GM18526 (cell line): ENCODE results near the gene GLMP.

Experiments used
- POLR2A ChIP-seq: IDR thresholded peaks from 3 replicates; pipeline ENCODE4 v1.6.1; 2011; ENCODE audit not compliant: insufficient read length; ENCODE audit errors: extremely low read depth

Gene GLMP

DNA sequence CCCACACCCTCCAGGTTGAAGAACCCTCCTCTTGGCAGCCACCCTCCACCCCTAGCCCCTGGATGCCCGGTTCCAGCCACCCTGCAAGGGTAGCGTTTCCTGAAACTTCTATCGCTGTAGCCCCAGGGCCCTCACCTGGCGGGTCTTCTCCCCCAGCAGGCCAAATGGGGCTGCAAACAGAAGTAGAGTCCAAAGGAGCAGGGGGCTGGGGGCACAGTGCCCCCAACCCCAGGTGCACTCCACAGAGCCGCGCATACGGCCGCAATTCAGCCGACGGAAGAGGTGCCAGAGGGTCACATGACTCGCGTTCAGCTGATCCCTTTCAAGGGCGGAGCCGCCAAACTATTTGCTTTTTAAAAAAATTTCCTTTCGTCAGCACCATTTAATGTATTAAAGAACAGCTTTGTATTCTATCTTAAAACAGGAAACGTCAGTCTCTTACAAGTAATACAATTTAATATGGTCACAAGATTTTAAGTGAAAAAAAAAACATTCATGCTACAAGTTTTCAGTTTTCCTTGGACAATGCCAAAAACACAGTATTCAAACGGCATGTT is at the start of gene GLMP:
Gene GLMP (minus strand): TSS at position 289 of the 557 bp plus-strand sequence. CDS start 34 bp downstream, at position 255.
- TF ChIP-seq POLR2A: peak; percentile 61

DNA sequence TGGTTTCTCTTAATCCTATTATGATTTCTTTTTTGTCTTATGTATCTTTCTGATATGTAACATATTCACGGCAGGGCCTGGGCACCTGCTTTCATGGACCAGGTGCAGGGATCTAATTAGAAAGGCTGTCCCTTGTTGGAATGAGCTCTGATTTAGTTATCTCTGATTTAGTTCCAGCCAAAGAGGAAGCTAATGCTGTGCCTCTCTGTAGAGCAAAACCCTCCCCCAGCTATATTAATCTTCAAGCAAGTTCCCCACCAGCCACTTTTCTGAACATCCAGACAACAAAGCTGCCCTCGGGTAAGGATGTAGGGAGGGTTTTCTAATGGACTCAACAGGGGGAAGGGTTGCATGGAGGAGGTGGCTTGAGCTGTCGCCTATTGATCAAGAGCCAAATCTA is 48.9 kb upstream of the GLMP start:
- TF ChIP-seq POLR2A: no peak

- TF ChIP-seq POLR2A: no peak
Measured at GRCh38 chr1:156342166-156342955, 46.9 kb upstream of the GLMP start.

GRCh38 chr1:156338180-156338976 is 42.9 kb upstream of the GLMP start, which contains the start of the genes CCT3 and TSACC:
TSS of gene CCT3 (minus strand) at chr1:156338292. CDS start at chr1:156338184, 108 bp downstream.
TSS of gene TSACC (plus strand) at chr1:156338526. CDS start at chr1:156339758, 1,232 bp downstream.
- peak; percentile 88 for TF ChIP-seq POLR2A

DNA sequence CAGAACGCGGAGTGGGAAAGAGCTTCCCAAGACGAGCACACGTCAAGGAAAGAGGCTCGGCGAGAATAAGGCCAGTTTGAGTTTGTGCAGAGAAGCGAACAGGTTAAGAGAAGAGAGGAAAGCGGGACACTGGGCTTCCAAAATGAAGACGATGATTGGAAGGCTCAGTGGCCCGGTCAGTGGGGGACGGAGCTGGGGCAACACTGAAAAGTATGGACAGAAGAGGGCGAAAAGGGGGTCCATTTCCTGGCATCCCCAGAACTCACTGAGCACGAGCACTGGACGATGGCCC is 42.4 kb upstream of the GLMP start:
- no peak for TF ChIP-seq POLR2A

- no peak for TF ChIP-seq POLR2A
Measured at GRCh38 chr1:156337052-156337887, 41.8 kb upstream of the GLMP start.

DNA sequence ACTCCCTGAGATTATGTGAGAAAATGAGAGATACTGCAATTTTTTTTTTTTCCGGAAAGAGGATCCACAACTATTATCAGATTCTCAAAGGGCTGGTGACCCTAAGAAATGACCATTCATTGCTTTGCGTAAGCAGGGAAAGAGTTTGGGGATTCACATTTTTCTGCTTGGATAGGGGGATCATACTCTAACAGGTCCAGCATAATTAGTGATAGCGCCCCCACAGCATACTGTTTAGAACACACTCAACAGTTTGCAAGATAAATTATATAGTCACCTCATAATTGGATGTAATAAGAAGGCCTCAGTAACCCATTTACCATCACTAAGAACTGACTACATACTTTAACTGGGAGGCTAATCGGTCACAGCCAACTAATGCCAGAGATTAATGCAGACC is 40.8 kb upstream of the GLMP start:
- TF ChIP-seq POLR2A: no peak

GRCh38 chr1:156320560-156320959 is 25.1 kb upstream of the GLMP start:
- no peak for TF ChIP-seq POLR2A

DNA sequence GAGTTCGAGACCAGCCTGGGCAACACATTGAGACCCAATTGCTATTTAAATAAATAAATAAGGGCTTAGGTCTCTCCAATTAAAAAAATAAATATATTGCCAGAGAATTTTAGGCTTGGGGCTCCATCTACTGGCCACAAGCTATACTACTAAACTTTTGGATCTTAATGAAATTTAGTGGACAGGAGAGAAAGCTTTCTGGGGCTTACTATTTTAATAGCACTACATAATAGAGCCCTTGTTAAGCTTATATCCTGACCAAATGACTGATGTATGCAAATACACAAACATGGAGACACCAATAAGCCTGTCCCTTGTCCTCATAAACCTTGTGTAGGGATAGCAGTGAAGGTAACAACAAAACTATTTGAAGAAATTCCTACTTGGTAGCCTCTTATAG is 24.2 kb upstream of the GLMP start:
- TF ChIP-seq POLR2A: no peak

GRCh38 chr1:156316909-156317308 is 21.4 kb upstream of the GLMP start:
- no peak for TF ChIP-seq POLR2A

DNA sequence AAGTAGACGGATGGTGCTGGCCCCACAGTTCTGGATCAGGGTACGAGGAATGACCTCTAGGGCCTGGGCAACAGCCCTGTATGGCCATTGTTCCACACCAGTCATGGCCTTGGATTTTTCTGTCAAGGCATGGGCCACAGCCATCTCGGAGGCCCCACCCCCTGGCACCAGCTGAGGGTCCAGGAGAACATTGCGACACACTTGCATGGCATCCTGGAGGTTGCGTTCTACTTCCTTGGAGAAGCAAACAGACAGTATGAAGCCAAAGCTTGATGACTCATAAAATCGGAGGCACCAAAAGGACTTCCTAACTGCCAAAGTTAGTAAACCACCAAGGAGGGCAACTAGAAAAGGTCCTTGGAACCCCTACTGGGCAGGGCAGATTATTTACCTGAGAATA is 15.5 kb upstream of the GLMP start:
- TF ChIP-seq POLR2A: no peak

GRCh38 chr1:156308078-156308477 is 12.6 kb upstream of the GLMP start:
- no peak for TF ChIP-seq POLR2A

DNA sequence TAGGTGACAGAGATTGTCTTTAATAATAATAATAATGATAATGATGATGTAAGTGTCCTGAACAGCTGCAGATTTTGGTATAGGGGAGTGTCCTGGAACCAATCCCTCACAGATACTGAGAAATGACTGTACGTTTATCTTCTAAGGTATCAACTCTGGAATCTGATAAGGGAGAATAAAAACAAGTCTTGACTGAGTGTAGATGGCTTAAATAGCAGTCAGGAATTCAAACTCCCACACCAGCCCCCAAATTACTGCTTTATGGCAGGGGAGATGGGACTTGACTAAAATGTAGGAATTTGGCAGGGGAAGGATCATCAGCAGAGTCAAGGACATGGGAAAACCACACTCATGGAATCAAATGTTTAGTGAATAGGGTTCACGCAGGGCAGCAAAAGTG is 9.7 kb upstream of the GLMP start:
- no peak for TF ChIP-seq POLR2A

DNA sequence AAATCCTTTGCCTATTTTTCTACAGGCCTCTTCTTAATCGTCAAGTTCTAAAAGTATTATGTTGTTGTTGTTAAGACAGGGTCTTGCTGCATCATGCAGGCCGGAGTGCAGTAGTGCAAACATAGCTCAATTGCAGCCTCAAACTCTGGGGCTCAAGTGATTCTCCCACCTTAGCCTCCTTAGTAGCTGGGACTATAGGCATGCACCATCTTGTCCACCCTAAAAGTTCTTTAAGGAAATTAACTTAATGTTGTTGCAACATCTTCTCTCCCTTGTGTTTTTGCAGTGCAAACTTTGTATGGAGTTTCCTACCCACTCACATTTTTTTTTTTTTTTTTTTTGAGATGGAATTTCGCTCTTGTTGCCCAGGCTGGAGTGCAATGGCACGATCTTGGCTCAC is 7.8 kb upstream of the GLMP start:
- TF ChIP-seq POLR2A: no peak

- TF ChIP-seq POLR2A: no peak
Measured at GRCh38 chr1:156298852-156299357, 3.4 kb upstream of the GLMP start, which contains the start of gene VHLL. TSS of gene VHLL (minus strand) at chr1:156299307. CDS start at chr1:156299189, 118 bp downstream.

GRCh38 chr1:156293895-156294294 is 1.6 kb downstream of the GLMP start:
- no peak for TF ChIP-seq POLR2A

GRCh38 chr1:156293098-156293434 is 2.4 kb downstream of the GLMP start:
- TF ChIP-seq POLR2A: no peak
